Measurements from ENCODE around the gene PCDHA1. TPM values are rescaled to one million over a fixed set of nuclear protein-coding genes. Genes with fewer than 3 reads are reported as not detected.
A peak's percentile ranks its signal among the peaks of the same experiment; 100 is the strongest.

Gene PCDHA1
- total RNA-seq, 1 experiment from 2014 or later = not detected

DNA sequence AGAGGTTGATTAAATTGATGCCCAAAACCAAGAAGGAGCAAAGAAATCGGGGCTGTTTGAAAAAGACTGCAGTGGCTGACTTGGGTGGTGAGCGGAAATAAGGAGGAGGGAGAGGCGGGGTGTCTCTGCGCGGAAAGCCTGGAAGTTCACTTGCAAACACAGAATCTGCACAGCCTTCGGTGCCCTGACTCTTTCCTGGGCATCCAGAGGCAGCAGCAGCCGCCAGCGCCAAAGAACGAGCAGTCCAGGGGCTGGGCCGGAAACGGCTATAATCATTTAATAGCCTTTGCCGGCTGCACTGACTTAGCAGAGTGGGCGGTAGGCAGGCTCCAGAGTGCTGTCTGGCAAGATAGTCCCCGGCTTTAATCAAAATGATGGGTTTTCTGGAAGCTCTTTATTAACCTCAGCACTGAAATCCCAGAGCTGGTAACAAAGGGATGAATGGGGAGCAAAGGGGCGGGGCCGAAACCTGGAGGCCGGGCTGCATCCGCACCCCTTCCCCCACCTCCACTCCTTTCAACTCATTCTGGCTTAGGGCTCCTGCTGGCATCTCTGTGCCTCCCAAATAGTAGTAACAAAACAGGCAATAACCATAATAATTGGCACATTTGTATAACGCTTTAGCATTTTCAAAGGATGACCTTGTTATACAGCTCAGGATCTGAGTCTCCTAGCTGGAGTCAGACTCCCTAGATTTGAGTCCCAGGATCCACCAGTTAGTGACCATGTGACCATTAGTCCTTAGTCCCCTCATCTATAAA, 216.1 kb downstream of the PCDHA1 start:
- Histone ChIP-seq H2AFZ (ENCODE audit: low read depth, low read length, poor library complexity, severe bottlenecking) (peak overlapping the region; percentile 89), H4K20me1 (ENCODE audit: insufficient read depth) (no peaks in the 10 kb centered on the region), H3K36me3 (ENCODE audit: control insufficient read depth in 1 of 2, insufficient read depth in 2 of 2, low read length in 2 of 2) (no peaks in the 10 kb centered on the region), H3K27ac (ENCODE audit: low read depth, low read length) (peak overlapping the region; percentile 74), H3K4me1 (ENCODE audit: control insufficient read depth in 1 of 2, insufficient read depth in 2 of 2, low read length in 2 of 2) (peaks cover 38 to 44% of the 10 kb centered on the region in 2 experiments), H3K9me3 (ENCODE audit: control insufficient read depth in 1 of 2, insufficient read depth in 1 of 2, low read depth in 1 of 2, low read length in 2 of 2) (no peaks in the 10 kb centered on the region), H3K27me3 (ENCODE audit: insufficient read depth, low read length) (no peaks in the 10 kb centered on the region), H3K4me2 (ENCODE audit: low read length) (peak overlapping the region; percentile 85), H3K9ac (ENCODE audit: low read length) (peak overlapping the region; percentile 42), H3K4me3 (replicated peaks in 1 of 2; ENCODE audit: low read depth in 1 of 2, low read length in 2 of 2) (peak overlapping the region; percentile 43 to 59), H3K9me2 (ENCODE audit: insufficient read depth) (no peaks in the 10 kb centered on the region; the same call in 1 of the 2 replicates), H3K79me2 (ENCODE audit: insufficient read depth, low read length) (no peaks in the 10 kb centered on the region)
- TF ChIP-seq CBX3 (IDR thresholded peaks at IDR 0.05; ENCODE audit: low read depth) (no peak), EGR1 (IDR thresholded peaks at IDR 0.05; ENCODE audit: low read depth) (peak; percentile 73; the same call in 1 of the 2 replicates), ZFX (IDR thresholded peaks at IDR 0.05) (no peak), JUND (IDR thresholded peaks at IDR 0.05) (no peak), POLR2A (IDR thresholded peaks at IDR 0.05; ENCODE audit: borderline replicate concordance, extremely low read depth, insufficient read depth, insufficient read length) (peak; percentile 19), TCF7L2 (IDR thresholded peaks at IDR 0.05; ENCODE audit: borderline replicate concordance, extremely low read depth, insufficient read depth, insufficient read length) (peak; percentile 6), FOSL1 (IDR thresholded peaks at IDR 0.05; ENCODE audit: low read depth) (0 out of 2 replicates have a peak, but pooled peaks have one; percentile 2)
- TF ChIP-seq, protein P1, sequence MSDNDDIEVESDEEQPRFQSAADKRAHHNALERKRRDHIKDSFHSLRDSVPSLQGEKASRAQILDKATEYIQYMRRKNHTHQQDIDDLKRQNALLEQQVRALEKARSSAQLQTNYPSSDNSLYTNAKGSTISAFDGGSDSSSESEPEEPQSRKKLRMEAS (IDR thresholded peaks at IDR 0.05) = peak; percentile 18; the same call in 1 of the 2 replicates
- TF ChIP-seq, protein P2, sequence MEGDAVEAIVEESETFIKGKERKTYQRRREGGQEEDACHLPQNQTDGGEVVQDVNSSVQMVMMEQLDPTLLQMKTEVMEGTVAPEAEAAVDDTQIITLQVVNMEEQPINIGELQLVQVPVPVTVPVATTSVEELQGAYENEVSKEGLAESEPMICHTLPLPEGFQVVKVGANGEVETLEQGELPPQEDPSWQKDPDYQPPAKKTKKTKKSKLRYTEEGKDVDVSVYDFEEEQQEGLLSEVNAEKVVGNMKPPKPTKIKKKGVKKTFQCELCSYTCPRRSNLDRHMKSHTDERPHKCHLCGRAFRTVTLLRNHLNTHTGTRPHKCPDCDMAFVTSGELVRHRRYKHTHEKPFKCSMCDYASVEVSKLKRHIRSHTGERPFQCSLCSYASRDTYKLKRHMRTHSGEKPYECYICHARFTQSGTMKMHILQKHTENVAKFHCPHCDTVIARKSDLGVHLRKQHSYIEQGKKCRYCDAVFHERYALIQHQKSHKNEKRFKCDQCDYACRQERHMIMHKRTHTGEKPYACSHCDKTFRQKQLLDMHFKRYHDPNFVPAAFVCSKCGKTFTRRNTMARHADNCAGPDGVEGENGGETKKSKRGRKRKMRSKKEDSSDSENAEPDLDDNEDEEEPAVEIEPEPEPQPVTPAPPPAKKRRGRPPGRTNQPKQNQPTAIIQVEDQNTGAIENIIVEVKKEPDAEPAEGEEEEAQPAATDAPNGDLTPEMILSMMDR (IDR thresholded peaks at IDR 0.05 in 2 of 3, conservative IDR thresholded peaks at IDR 0.05 in 1 of 3; ENCODE audit: borderline replicate concordance in 1 of 3, insufficient read depth in 1 of 3, low read depth in 2 of 3, low read length in 2 of 3) = no peak
- intact Hi-C loops (cut with micrococcal nuclease) = loop anchor here (10.0 kb wide), 1 partner anchor 277 kb away; no protein-coding TSS in a partner anchor
- peak; percentile 57 for ATAC-seq
- RAD21 ChIA-PET (ENCODE audit: low non-redundant PET in 1 of 2, low total read pairs in 2 of 2, uncharacterized antibody in 2 of 2, unreplicated experiment in 2 of 2) = no interaction called here
- CTCF ChIA-PET = interaction anchor here (1.0 to 2.9 kb wide), 3 partner anchors 38 to 76 kb away, joined by 3 to 13 read pairs (median 4); partner anchors contain the start of gene PCDHAC1
- BruUV-seq (replicated peaks) = TSS peak; percentile 80
- POLR2A ChIA-PET = interaction anchor here (1.0 kb wide), 2 partner anchors 15 to 282 kb away, joined by 3 read pairs; no protein-coding TSS in a partner anchor
- peak; percentile 31 for DNase-seq (ENCODE audit: low read depth, low spot score)

All from HCT116 (cell line).